Stimulated activated CD8-positive, alpha-beta memory T cell treated with anti-CD3 and anti-CD28 coated beads, Interleukin-2, amount 100 ng/mL, for 48 hours (primary cell): ENCODE measurements around the gene CLCN5.

Experiments used
- DNase-seq, 2 donors: peaks; one replicate each; pipeline ENCODE4 v3.0.0-alpha.2; 2020; ENCODE audit warnings: low read depth in 2 of 2

Gene CLCN5

DNA sequence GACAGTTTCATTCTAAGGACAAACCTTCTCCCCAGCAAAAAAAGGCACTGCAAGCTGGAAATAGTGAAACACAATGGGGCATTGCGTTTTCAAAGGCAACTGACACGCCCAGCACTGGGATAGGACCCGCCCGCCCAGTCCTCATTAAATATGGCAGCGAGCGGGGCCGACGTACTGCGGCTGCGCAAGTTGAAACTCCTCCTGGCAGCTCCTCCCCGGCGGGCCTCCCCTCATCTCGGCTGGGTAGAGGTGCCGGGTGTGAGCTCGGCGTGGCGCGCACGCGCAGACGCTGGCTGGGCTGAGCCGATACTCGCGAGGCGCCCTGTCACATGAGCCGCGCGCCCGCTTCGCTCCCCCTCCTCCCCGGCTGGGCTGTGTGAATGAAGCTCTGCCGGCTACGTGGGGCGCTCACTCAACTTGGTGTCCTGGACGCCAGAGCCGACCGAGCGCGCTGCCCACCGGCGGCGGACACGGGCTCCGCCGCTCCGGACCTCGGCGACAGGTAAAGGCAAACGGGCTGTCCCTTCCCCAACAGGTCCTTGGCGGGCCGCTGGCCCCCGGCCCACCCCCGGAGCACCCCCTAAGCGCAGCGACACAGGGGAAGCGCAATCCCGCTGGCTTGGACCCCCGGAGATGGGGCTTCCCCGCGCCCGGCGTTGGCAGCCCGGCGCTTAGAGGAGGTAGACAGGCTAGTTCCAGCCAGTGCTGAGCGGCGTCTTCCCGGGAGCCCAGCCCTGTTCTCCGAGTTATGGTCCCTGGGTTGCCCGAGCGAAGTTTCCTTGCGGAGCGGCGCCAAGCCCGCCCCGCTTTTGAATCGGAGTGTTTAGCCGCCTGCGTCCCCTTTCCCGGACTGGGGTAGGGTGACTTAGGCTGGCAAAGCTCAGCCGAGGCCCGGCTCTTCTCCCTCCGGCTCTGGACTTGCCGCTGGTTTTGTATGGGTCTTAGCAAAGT lies at the start of gene CLCN5:
Gene CLCN5 (plus strand): TSS at position 306 of the 951 bp plus-strand sequence. CDS start 2,703 bp downstream, outside the sequence.
- DNase-seq, result peak; percentile 82 to 83

DNA sequence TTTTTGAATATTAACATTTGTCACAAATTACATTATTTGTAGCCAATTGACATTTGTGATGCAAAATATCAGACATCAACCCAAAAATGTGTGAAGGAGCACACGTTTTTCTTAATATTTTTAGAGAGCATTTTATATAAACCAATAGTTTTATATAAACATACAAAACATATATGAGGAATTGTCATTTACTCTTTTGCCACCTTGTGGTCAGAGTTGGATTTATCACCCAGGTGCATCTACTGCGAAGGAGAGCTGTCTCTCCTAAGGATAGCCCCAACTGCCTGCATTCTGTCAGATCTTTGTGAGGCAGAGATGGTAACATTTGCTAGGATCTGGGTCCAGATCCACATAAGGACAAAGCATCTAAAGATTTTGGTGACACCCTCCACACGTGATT lies 45.6 kb upstream of the CLCN5 start:
- no peak for DNase-seq

DNA sequence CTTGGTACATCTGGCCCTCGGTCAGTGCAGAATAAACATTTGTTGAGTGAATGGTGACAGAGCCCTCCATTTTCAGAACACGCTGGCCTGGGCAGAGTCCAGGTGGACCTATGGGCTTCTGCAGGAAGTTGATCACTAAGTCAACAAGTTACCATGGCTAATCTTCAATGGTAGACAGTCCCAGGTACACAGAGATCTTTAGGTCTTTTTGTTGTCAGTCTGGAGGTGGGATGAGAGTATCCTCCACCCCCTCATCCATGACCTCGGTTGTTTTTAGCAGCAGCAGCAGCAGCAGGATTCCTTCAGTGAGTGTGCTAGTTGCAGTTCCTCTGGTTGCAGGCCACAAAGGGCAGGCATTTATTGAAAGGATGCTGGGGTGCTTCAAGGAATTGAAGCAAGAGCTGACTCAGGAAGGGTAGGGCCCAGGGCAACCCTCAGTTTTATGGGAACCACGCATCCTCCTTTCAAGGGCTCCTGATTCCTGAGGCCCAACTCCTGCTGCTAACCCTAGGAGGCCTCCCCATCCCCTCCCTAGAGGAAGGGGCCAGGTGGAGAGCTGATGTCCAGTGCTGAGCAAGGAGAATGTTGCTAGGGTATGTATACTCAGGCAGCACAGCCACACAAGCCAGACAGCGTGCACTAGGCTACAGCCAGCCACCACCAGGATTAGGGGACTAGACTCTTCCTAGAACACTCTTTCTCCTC lies 44.8 kb upstream of the CLCN5 start:
- no peak for DNase-seq

DNA sequence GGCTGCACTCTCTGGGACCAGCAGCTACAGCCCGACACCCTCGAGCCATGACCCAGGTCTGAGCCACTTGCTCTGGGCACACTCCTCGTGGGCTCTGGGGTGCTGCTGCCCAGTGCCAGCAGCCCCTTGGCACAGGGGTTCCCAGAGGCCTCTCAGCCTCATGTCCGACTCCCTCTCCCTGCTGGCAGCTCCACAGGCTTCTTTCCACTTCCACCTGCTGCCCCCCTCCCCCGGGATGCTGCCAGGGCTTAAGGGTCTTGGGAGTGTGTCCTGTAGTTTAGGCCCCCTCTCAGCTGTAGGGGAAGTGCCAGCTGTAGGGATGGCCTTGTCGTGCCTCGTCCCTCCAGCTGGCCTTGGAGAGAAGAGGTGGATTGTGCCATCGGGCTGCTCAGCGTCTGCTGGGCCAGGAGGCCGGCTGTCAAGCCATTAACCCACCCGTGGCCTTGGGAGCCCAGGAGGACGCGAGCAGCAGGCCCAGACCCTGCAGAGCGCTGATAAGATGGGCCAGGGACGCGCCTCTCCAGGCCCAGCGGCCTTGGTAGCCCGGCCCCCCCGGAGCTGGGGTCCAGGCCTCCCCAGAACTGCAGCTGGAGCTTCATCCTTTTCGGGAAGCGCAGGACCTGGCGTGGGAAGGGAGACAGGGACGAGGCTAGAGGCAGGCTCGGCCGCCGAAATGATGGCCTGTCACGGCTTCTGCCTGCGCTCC lies 44.1 kb upstream of the CLCN5 start:
- DNase-seq, result no peak

DNA sequence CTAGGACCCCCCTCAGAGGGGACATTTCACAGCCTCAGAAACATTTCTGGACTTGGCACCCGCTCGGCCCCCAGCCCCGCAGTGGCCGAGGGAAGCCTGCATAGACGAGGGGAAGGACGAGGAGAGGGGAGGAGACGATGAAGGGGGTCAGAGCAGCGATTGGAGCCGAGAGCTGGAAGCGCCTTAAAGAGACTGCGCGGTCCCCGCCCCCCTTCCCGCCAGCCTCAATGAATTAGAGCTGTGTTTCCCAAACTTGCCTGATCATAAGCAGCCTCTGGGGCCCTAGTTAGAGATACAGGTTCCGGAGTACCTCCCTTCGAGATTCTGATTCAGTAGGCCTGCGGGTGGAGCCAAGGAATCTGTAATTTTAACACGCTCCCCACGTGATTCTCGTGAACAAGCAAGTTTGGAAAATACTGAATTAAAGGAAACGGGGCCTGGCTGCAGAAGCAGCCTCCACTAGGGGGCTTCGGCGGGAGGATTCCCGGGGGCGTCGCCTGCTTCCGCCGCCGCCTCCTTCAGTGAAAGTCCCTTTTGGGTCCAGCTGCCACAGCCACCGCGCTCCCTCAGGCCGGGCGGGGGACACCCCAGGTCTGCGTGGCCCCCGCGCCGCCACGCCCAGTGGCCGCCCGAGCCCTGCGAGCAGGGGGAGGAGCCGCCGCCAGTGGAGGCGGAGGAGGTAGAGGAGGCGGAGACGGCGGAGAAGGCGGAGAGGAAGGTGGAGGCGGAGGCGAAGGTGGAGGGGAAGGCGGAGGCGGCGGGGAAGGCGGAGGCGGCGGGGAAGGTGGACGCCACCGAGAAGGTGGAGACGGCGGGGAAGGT lies 43.4 kb upstream of the CLCN5 start, which contains the start of gene USP27X:
Gene USP27X (plus strand): TSS at position 651 of the 822 bp plus-strand sequence. CDS start 824 bp downstream, outside the sequence.
- peak; percentile 43 to 46 for DNase-seq

DNA sequence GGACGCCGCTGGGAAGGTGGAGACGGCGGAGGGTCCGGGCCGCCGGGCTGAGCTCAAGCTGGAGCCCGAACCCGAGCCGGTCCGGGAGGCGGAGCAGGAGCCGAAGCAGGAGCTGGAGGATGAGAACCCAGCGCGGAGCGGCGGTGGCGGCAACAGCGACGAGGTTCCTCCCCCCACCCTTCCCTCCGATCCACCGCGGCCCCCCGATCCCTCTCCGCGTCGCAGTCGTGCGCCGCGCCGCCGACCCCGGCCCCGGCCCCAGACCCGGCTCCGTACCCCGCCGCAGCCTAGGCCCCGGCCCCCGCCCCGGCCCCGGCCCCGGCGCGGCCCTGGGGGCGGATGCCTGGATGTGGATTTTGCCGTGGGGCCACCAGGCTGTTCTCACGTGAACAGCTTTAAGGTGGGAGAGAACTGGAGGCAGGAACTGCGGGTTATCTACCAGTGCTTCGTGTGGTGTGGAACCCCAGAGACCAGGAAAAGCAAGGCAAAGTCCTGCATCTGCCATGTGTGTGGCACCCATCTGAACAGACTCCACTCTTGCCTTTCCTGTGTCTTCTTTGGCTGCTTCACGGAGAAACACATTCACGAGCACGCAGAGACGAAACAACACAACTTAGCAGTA lies 42.6 kb upstream of the CLCN5 start:
- DNase-seq, result no peak

DNA sequence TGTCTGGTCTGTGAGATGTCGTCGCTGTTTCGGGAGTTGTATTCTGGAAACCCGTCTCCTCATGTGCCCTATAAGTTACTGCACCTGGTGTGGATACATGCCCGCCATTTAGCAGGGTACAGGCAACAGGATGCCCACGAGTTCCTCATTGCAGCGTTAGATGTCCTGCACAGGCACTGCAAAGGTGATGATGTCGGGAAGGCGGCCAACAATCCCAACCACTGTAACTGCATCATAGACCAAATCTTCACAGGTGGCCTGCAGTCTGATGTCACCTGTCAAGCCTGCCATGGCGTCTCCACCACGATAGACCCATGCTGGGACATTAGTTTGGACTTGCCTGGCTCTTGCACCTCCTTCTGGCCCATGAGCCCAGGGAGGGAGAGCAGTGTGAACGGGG lies 41.7 kb upstream of the CLCN5 start:
- DNase-seq, result no peak

DNA sequence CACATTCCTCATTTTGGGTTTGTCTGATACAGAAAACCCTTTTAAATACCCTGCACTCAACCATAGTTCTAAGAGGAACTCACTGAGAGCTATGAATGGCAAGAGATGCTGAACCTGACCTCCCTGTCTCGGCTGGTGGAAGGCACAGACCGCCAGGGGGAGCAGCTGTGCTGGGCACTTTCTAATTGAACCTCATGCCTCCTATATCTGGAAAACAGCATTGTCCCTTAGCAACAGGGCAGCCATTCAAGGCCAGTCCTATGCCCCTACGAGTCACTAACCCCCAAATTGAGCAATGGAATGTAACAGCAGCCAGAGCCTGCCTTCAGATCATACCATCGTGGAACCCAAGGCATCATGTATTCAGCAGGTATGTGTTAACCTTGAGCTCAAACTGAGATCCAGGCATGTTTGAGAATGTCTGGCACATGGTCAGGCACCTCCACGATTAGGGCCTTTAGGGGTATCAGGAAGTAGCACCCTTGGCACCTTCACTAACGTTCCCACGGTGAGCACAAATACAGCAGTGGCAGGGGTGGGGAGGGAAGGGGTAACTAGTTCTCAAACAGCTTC lies 38.0 kb upstream of the CLCN5 start:
- peak; percentile 33 to 39 for DNase-seq

DNA sequence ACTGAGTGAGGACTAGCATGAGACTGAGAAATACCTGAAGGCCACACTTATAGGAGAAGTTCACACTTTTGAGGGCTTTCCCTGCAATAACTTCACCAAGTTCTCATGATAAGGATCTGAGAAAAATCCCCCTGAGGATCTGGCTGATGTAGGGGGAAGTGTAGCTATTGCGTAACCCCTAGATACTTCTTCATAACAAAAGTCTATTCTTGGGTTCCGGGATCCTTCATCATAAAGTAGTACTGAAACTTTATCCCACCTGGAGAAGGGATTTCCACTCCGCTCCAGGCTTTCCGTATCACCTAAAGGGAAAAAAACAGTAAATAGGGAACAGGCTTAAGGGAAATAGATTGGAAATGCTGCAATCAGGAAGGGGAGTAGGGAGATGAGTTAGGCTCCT lies 29.9 kb upstream of the CLCN5 start:
- no peak for DNase-seq

DNA sequence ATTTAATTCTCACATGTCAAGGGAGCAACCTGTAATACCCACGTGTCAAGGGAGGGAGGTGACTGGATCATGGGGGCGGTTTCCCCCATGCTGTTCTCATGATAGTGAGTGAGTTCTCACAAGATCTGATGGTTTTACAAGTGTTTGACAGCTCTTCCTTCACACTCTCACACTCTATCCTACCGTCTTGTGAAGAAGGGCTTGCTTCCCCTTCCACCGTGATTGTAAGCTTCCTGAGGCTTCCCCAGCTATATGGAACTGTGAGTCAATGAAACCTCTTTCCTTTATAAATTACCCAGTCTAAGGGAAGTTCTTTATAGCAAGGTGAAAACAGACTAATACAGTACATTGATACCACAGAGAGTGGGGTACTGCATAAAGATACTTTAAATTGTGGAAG lies 25.4 kb upstream of the CLCN5 start:
- DNase-seq, result no peak

DNA sequence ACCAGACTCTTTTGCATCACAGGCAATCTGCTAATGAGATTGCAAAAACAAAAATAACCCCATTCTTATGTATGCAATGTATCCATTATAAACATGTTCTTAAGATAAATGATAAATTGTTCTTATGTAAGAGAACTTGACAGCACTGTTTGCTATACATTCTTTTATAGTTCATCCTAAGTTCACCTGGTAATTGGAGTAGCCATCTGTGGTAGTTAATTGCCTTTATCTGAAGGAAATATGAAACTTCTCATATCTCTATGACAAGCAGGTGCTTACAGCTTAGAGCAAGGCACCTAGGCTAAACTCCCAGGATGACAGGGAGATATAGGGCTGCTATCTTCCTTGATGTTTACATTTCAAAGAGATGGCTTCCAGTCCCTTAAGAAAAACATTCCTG lies 21.3 kb upstream of the CLCN5 start:
- DNase-seq, result no peak

DNA sequence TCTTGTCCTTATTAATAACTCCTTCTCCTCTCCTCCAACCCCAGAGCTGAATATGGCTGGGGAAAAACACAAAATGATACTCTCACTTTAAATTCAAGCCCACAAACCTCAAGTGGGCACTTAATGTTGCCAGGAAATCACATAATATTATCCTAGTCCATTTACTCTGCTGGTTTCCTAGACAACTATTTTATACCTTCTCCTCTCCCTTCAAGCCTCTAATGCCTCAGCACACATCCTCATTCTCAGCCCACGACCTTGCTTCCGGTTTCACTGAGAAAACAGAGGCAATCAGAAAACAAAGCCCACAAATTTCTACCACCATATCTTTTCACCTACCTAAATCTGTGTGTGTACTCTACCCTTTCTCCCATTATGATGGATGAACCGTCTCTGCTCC lies 12.1 kb upstream of the CLCN5 start:
- no peak for DNase-seq

DNA sequence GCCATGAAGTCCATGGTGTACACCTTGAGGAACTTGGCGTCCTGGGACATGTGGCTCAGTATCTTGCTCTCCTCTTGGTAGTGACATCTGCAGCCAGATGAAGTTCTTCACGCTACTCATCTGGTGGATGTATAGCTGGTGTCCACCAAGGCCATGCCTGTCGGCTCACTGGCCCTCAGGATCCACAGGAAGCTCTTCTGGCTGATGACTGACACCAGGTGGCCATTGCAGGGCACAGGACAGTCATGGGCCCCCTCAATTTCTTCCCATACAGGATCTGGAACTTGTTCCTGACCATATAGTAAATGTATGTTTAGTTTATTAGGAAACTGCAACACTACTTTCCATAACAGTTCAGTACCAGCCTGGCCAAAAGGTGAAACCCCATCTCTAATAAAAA lies 10.3 kb upstream of the CLCN5 start:
- DNase-seq, result no peak

DNA sequence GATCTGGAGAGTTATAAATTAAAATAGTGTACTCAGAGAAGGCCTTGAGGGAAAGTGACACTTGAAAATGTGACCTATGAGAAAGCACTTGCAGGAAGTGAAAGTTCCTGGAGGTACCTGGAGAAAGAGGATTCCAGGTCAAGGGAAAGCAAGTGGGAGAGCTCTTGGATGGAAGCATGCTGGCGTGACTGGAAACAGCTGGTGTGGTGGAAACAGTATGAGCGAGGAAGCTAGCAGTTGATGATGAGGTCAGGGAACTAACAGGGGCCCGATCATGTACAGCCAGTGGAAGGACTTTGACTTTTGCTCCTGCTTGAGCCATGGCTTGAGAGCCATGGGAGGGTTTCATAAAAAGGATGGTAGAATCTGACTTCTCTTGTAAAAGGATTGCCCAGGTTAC lies 9.5 kb upstream of the CLCN5 start:
- DNase-seq, result no peak

DNA sequence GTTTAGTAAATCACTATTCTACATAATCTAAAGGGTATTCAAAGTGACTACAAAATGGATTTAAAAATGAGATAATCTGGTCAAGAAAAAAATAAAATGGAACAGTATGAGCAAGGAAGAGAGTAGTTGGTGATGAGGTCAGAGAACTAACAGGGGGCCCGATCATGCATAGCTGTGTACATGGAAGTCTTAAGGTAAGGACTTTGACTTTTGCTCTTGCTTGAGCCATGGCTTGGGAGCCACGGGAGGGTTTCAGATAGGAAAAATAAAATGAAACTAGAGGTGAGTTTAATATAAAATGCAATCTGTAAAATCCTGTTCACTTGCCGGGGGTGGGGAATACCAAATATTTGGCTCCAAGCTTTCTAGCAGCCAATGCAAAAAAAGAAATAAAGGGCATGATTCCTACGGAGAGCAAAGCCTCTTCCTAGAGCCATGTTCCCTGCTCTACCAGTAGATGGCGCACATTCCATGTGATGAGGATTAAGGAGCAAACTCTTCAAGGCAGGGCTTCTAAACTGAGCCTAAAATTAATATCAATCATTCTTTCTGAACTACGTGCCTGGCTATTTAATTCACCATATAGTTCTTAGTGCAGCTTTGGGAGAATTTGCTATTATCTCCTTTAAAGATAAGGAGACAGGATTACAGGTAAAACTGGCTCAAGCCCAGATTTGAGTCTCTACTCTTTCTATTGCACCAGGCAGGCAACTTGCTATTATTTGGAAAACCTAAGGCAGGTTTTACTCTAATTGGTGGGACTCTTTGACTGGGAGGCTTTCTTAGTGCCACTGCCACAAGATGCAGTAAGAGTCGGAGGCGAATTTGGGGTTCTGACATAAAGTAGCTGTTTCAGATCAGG lies 6.8 kb upstream of the CLCN5 start:
- peak in 1 of 2 donors; percentile 5 for DNase-seq

DNA sequence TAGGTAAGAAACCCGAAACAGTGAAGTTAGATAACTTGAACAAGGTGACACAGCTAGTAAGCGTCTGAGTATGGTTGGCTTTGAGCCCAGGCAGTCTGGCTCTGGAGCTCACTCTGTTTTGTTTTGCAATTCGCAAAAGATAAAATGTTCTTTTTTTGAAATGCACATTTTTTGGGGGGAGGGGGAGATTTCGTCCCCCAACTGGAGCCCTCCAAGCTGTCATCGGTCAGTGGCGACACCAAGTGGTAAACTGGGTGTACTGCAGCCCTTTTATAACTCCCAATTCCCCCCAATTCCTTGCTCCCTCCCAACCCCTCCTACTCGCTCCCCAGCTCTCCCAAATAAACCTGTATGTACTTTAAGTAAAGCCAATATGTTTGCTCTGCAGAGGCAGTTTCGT lies 2.8 kb upstream of the CLCN5 start:
- peak in 1 of 2 donors; percentile 1 for DNase-seq

DNA sequence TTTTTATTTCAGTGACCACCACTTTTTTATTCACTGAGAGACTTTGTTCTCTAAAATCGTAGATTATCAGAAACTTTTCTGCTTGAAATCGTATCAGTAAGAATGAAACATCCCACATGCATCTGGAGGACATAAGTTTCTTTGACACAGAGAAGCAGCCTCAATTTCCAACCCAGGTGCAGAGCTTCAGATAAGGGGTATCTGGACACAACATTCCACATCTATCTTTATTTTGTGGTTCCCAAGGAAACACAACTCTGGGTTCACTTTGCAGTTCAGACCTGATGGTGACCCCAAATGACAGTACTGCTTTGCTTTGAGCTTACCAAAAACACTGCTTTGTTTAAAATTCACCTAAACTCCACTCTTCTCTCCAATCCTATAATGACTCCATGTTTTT lies 1.3 kb upstream of the CLCN5 start:
- no peak for DNase-seq

DNA sequence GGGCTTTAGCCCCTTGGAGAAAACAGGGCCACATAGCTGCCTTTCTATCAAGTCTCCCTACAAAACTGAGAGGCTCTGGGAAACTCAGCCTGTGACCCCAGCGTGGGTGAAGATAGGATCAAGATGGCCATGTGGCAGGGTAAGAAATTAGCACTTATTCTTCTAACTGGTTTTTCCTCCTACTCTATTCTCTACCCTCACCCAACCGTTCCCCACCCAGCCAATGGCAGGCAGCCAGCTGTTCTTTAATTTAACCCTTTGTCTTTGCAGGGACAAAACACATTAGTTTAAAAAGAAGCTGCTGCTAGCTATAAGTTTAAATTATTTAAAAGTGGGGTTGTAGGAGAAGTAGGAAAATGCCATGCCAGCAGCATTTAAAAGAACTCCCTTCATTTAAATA lies 2.8 kb downstream of the CLCN5 start:
- DNase-seq, result no peak

DNA sequence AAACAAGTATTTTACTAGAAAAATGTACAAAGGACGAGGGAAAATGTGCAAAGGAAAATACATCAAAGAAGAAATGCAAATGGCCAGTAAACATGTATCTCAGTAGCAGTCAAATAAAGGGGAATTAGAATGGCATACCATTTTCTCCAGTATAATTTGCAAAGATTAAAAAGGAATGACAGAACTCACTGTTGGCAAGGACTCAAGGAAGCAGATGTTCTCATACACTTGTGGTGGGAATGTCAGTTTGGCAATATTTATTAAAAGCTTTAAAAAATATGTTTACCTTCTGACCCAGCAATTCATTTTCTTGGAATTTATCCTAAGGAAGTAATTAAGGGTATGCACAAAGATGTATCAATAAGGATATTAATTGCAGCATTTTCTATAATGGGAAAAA lies 7.6 kb downstream of the CLCN5 start:
- DNase-seq, result no peak

DNA sequence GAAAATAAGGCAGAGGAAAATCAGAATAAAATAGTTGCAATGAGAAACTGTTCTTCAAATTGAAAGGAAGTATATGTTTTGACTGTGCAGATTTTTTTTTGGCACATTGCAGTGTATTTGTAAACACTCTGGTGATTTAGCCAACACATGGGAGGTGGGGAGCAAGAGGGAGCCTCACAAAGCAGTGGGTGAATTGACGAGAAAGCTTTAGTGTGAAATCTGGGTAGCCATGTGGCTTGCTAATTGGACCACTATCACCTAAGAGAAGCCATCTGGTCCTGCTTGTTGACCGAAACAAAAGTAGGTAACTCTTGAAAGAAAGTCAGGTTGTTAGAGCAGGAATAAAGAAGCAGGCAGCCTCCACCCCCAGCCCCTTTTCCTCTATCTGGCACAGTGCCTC lies 10.4 kb downstream of the CLCN5 start:
- no peak for DNase-seq
